MM.1S (cell line): Measurements from ENCODE around the gene FRY.

Source experiments
- DNase-seq: peaks from one replicate; pipeline ENCODE4 v3.0.0-alpha.2; 2015
- H2AFZ ChIP-seq: fragments of 300-600 bp; sonication (generic); 2 replicates; pipeline ENCODE4 v1.6.0; 2016; ENCODE audit warnings: antibody characterized with exemption, low read length
- H3F3A ChIP-seq: fragments of 300-600 bp; sonication (generic); 2 replicates; pipeline ENCODE4 v1.6.1; 2016; ENCODE audit warnings: mild to moderate bottlenecking, antibody characterized with exemption, low read length, moderate library complexity, mixed read lengths; ENCODE audit not compliant: insufficient read depth
- H3K27ac ChIP-seq: fragments of 300-600 bp; sonication (generic); 2 replicates; pipeline ENCODE4 v1.5.1; 2016; ENCODE audit warnings: mild to moderate bottlenecking, low read length
- H3K27me3 ChIP-seq: fragments of 300-600 bp; sonication (generic); replicated peaks from 2 replicates; pipeline ENCODE4 v1.6.0; 2016; ENCODE audit warnings: low read length; ENCODE audit not compliant: insufficient read depth
- H3K36me3 ChIP-seq: fragments of 300-600 bp; sonication (generic); replicated peaks from 2 replicates; pipeline ENCODE4 v1.6.1; 2016; ENCODE audit warnings: mild to moderate bottlenecking, low read length, mixed read lengths; ENCODE audit not compliant: insufficient read depth
- H3K4me1 ChIP-seq: fragments of 300-600 bp; sonication (generic); 2 replicates; pipeline ENCODE4 v1.6.1; 2016; ENCODE audit warnings: low read length, mixed read lengths
- H3K4me2 ChIP-seq: fragments of 300-600 bp; sonication (generic); 2 replicates; pipeline ENCODE4 v1.6.0; 2016; ENCODE audit warnings: low read depth, low read length
- H3K4me3 ChIP-seq: fragments of 300-600 bp; sonication (generic); 2 replicates; pipeline ENCODE4 v1.5.1; 2016; ENCODE audit warnings: low read length, mixed read lengths
- H3K79me2 ChIP-seq: fragments of 300-600 bp; sonication (generic); 2 replicates; pipeline ENCODE4 v1.6.1; 2016; ENCODE audit warnings: mixed run types, low read length, mixed read lengths
- H3K9ac ChIP-seq: fragments of 300-600 bp; sonication (generic); 2 replicates; pipeline ENCODE4 v1.6.1; 2016; ENCODE audit warnings: low read length, mixed read lengths
- H3K9me2 ChIP-seq: fragments of 300-600 bp; sonication (generic); replicated peaks from 2 replicates; pipeline ENCODE4 v1.6.1; 2016; ENCODE audit warnings: mild to moderate bottlenecking, low read length, mixed read lengths; ENCODE audit not compliant: insufficient read depth
- H3K9me3 ChIP-seq: fragments of 300-600 bp; sonication (generic); replicated peaks from 2 replicates; pipeline ENCODE4 v1.6.1; 2016; ENCODE audit warnings: mild to moderate bottlenecking, low read length, mixed read lengths; ENCODE audit not compliant: insufficient read depth
- H4K20me1 ChIP-seq: fragments of 300-600 bp; sonication (generic); 2 replicates; pipeline ENCODE4 v1.6.1; 2016; ENCODE audit warnings: mild to moderate bottlenecking, low read length, moderate library complexity, mixed read lengths; ENCODE audit not compliant: insufficient read depth
- EZH2 ChIP-seq: fragments of 300-600 bp; sonication (generic); optimal IDR thresholded peaks from 2 replicates; pipeline ENCODE3; 2017; ENCODE audit warnings: low read depth, mild to moderate bottlenecking, antibody characterized with exemption, low read length, mixed read lengths
- EZH2phosphoT487 ChIP-seq: fragments of 300-600 bp; sonication (generic); IDR thresholded peaks from 2 replicates; pipeline ENCODE4 v1.6.1; 2018; ENCODE audit warnings: antibody characterized with exemption, low read length
- TF ChIP-seq, protein P1 (sequence below): fragments of 300-600 bp; sonication (generic); IDR thresholded peaks from 2 replicates; pipeline ENCODE4 v1.5.1; 2016; ENCODE audit warnings: antibody characterized with exemption, low read length, mixed read lengths

FRY gene

GRCh38 chr13:32272021-32272683 is 240.6 kb downstream of the FRY start:
- Histone ChIP-seq H2AFZ (no peak overlapping the region), H3K9me2 (no peaks in the 10 kb centered on the region), H3K9ac (no peak overlapping the region), H3K27me3 (no peaks in the 10 kb centered on the region), H3K36me3 (no peaks in the 10 kb centered on the region), H3K27ac (no peak overlapping the region), H3K4me3 (no peak overlapping the region), H3K4me2 (no peak overlapping the region), H4K20me1 (no peaks in the 10 kb centered on the region), H3K9me3 (no peaks in the 10 kb centered on the region), H3F3A (no peaks in the 10 kb centered on the region), H3K79me2 (no peaks in the 10 kb centered on the region), H3K4me1 (no peaks in the 10 kb centered on the region)
- no peak for DNase-seq
- TF ChIP-seq, protein P1, sequence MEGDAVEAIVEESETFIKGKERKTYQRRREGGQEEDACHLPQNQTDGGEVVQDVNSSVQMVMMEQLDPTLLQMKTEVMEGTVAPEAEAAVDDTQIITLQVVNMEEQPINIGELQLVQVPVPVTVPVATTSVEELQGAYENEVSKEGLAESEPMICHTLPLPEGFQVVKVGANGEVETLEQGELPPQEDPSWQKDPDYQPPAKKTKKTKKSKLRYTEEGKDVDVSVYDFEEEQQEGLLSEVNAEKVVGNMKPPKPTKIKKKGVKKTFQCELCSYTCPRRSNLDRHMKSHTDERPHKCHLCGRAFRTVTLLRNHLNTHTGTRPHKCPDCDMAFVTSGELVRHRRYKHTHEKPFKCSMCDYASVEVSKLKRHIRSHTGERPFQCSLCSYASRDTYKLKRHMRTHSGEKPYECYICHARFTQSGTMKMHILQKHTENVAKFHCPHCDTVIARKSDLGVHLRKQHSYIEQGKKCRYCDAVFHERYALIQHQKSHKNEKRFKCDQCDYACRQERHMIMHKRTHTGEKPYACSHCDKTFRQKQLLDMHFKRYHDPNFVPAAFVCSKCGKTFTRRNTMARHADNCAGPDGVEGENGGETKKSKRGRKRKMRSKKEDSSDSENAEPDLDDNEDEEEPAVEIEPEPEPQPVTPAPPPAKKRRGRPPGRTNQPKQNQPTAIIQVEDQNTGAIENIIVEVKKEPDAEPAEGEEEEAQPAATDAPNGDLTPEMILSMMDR = no peak
- TF ChIP-seq EZH2 = no peak
- TF ChIP-seq EZH2phosphoT487 = no peak

GRCh38 chr13:32277839-32278238 is 246.3 kb downstream of the FRY start:
- Histone ChIP-seq H3K9me2 (no peaks in the 10 kb centered on the region), H3K27me3 (no peaks in the 10 kb centered on the region), H3K79me2 (no peaks in the 10 kb centered on the region), H3F3A (no peaks in the 10 kb centered on the region), H3K4me2 (no peak overlapping the region), H3K36me3 (no peaks in the 10 kb centered on the region), H2AFZ (no peak overlapping the region), H4K20me1 (no peaks in the 10 kb centered on the region), H3K27ac (no peak overlapping the region), H3K9ac (no peak overlapping the region), H3K4me1 (no peaks in the 10 kb centered on the region), H3K4me3 (no peak overlapping the region), H3K9me3 (no peaks in the 10 kb centered on the region)
- no peak for DNase-seq
- TF ChIP-seq EZH2 (no peak), EZH2phosphoT487 (no peak)
- TF ChIP-seq, protein P1 = no peak

DNA sequence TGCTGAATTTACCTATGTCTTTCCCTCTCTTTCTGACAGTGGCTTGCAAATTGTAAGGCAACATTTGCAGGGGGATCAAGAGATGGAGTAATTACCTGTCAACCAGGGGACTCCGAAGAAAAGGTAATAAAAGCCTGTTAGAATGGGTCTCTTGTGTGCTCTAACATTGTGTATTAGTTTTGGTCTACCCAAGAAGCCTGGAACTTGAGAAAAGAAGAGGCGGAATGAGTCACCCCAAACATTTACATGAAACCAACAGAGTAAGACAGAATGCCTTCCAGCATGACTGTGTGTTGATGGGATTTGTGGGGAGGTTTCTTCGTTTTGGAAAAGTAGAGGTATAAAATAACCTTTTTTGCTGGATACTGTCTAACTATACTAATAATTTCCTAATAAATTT is 246.9 kb downstream of the FRY start:
- no peak overlapping the region for H3K27ac ChIP-seq
- H3K79me2 ChIP-seq = no peaks in the 10 kb centered on the region
- H3K36me3 ChIP-seq = no peaks in the 10 kb centered on the region
- no peaks in the 10 kb centered on the region for H3F3A ChIP-seq
- TF ChIP-seq, protein P1 = no peak
- TF ChIP-seq EZH2phosphoT487 (no peak), EZH2 (no peak)
- H2AFZ ChIP-seq = no peak overlapping the region
- no peaks in the 10 kb centered on the region for H3K9me3 ChIP-seq
- no peaks in the 10 kb centered on the region for H3K27me3 ChIP-seq
- no peaks in the 10 kb centered on the region for H4K20me1 ChIP-seq
- H3K4me2 ChIP-seq = no peak overlapping the region
- no peak for DNase-seq
- H3K9me2 ChIP-seq = no peaks in the 10 kb centered on the region
- no peak overlapping the region for H3K9ac ChIP-seq
- no peaks in the 10 kb centered on the region for H3K4me1 ChIP-seq
- H3K4me3 ChIP-seq = no peak overlapping the region
